Testis (tissue), 2 donors: ENCODE data around the gene WWC1.

Source experiments
- CTCF ChIP-seq, 3 experiments: fragments of 450-650 bp in 2 of 3; fragments of 200-600 bp in 1 of 3; sonication (generic) in 1 of 3; IDR thresholded peaks; one replicate each; pipeline ENCODE4 v1.5.1; 2016 to 2019; ENCODE audit warnings: antibody characterized with exemption in 3 of 3, mild to moderate bottlenecking in 2 of 3, moderate library complexity in 1 of 3
- POLR2A ChIP-seq: fragments of 450-650 bp; IDR thresholded peaks from one replicate; pipeline ENCODE4 v1.6.1; 2017; ENCODE audit warnings: antibody characterized with exemption, mild to moderate bottlenecking, moderate library complexity

- no peak for TF ChIP-seq CTCF (IDR thresholded peaks at IDR 0.05)
- TF ChIP-seq POLR2A: no peak
Observed at GRCh38 chr5:168408561-168409305, 117.3 kb downstream of the WWC1 start.
